NCI-H2029 (cell line): ENCODE results near the gene OGFOD3.
A peak's percentile ranks its signal among the peaks of the same experiment; 100 is the strongest.
"Not testable (repeated sequence)": the region's sequence is repeated elsewhere in the genome, so short reads cannot be mapped to it uniquely, and the experiment has no call there.

Experiments used
- DNase-seq: peaks from one replicate; lab custom pipeline; 2025; lab: John Stamatoyannopoulos, UW

The OGFOD3 gene

DNA sequence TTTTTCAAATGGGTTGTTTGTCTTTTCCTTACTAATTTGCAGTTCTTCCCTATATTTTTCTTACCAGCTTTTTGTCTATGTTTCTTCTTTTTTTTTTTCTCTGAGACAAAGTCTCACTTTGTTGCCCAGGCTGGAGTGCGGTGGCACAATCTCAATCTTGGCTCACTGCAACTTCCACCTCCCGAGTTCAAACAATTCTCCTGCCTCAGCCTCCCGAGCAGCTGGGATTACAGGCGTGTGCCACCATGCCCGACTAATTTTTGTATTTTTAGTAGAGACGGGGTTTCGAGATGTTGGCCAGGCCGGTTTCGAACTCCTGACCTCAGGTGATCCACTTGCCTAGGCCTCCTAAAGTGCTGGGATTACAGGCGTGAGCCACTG lies 45.3 kb downstream of the OGFOD3 start:
- DNase-seq, result not testable (repeated sequence)

GRCh38 chr17:82372249-82373071 lies 45.9 kb downstream of the OGFOD3 start:
- no peak for DNase-seq

DNA sequence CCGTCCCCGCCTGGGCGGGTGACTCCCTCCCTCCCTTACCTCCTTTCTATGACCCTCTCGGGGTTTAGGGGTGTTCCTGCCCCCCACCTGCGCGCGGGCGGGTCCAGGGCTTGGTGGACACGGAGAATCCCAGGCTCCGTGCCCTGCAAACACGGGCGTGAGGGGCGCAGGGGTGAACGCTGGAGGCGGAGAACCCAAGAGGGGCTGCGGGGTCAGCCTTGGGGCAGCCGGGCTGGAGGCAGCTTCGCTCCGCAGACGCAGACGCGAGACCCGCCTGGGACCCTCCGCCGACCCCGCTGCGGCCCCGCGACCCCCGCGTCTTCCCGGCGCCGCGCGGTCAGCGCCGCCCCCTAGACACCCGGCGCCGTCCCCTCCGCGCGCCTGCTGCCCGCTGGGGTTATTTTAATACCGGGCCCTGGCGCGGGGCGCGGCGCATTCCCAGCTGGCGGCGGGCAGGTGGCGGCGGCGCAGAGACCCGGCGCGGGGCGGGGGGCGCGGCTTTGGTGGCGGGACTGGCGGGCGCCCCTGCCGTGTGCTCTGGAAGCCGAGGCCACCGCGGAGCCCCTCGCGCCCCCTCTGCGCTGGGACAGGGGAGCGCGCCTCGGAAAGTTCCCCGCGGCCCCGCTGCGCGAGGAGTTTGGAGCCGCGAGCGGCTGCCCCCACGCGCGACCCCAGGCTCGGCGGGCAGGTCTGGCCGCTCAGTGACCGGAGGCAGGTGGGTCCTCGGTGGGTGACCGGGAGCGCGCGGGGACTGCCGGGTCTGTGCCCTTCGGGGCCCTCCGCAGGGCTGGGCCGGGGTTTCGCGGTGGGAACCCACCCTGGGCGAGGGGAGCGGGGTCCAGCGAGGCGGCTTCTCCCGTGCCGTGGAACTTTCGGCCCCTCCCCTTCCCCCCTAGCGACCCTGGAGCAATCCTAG lies 46.8 kb downstream of the OGFOD3 start, which contains the start of gene UTS2R:
Gene UTS2R (plus strand): TSS at position 433 of the 916 bp plus-strand sequence. CDS start 2,560 bp downstream, outside the sequence.
- DNase-seq, result no peak

GRCh38 chr17:82370471-82371332 lies 47.7 kb downstream of the OGFOD3 start:
- DNase-seq, result no peak

DNA sequence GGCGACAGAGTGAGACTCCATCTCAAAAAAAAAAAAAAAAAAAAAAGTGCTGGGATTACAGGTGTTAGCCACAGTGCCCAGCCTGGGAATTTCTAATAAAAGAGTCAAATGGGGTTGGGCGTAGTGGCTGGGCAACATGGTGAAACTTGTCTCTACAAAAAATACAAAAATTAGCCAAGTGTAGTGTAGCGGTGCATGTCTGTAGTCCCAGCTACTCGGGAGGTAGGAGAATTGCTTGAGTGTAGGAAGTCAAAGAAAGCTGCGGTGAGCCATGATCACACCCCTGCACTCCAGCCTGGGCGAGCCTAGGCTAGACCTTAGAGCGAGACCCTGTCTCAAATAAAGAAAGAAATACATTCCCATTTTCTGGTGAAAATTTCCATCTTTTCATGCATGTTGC lies 49.2 kb downstream of the OGFOD3 start:
- DNase-seq, result no peak

DNA sequence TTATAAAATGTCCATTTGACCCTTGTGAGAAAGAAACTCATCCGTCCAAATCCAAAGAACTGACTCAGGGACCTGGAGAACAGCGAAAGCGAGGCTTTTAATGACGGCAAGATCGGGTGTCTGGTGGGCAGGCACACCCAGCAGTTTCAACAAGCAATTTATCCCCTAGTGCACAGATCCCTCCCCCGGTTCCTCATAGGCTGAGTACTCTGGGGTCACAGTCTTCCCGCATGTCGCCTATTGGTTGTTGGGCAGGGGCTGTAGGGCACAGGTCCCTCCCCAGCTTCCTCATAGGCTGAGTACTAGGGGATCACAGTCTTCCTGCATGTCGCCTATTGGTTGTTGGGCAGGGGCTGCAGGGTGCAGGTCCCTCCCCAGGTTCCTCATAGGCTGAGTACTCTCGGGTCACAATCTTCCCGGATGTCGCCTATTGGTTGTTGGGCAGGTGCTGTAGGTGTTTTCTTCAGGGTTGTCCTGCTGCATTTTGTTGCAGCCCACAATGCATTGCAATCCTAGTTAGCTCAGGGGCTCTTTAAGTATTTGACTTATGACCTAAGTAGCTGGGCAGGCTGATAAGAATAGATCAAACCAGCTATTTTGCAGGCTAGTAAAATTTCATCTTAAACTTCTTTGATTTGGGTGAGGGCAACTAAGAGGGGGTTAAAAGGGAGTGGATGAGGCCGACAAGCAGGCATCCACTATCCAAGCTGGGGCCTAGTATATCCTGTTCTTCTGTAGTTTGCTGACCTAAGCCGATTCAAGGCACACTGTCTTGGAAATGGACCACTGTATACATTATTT lies 50.5 kb downstream of the OGFOD3 start:
- DNase-seq, result peak; percentile 17

DNA sequence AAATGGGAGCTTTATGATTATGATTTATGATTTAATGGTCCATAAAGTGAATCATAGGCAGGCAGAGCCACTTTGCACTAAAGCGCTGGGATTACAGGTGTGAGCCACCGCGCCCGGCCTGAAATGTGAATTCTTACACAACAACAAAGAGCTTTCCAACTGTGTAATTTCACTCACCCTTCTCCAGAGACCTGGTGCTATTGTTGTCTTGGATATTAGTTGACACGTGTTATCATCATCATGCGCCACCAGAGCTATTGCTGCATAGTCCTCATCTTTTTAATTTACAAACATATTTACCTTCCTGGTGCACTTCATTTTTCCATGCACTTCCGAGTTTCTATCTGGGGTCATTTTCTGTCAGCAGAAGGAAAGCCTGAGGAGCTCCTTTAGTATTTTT lies 51.6 kb downstream of the OGFOD3 start:
- no peak for DNase-seq

DNA sequence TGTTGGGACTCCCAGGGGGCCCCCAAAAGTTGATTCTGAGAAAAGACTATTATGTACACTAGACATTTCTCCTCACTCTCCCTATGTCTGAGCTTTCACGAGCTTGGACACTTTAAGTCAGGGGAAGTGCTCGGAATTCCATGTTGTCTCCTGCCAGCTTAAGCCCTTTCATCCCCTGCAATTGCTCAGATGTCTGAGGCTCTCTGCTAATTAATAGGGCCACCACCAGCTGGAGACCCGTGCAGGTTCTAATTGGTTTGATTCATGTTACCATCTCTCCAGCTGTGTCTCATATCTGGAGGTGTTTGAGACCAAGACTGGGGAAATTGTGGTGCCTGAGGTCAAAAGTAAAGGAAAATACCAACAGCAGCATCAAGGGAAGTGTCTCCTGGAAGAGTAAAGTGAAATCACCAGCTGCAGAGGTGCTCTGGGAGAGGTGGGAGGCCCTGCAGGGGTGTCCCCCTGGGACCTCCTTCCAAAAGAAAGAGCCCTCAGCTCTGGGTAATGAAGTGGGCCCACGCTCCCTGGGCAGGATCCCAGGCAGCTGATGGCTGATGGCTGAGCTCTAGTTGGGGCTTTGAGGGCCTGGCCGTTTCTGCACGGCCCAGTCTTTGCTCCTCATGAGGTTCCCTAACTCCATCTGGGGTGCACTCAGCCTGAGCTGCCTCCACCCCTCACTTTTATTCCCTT lies 52.6 kb downstream of the OGFOD3 start:
- DNase-seq, result no peak

DNA sequence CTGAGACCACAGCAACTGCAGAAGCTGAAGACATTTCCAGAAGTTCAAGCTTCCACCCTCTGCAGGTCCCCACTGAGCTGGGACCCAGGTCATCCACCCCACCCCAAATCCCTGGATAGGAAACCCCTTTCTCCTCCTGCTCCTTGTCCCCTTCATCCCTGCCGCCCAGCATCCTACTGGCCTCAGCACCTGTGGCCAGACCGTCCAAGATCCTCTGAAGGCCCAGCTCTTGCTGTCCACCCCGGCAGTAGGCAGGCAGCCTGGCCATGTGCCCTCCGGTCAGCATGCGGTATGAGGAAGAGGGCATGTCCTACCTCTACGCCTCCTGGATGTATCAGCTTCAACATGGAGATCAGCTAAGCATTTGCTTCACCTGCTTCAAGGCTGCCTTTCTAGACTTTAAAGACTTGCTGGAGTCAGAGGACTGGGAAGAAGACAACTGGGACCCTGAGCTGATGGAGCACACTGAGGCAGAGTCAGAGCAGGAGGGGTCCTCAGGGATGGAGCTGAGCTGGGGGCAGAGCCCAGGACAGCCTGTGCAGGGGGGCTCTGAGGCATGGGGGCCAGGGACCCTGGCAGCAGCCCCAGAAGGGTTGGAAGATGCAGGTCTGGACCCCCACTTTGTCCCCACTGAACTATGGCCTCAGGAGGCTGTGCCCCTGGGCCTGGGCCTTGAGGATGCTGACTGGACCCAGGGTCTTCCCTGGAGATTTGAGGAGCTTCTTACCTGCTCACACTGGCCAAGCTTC lies 56.3 kb downstream of the OGFOD3 start:
- DNase-seq, result no peak

- DNase-seq, result not testable (repeated sequence)
Observed at GRCh38 chr17:82359451-82360074, 58.8 kb downstream of the OGFOD3 start.

GRCh38 chr17:82358465-82359350 lies 59.7 kb downstream of the OGFOD3 start, which contains the start of gene TEX19:
TEX19 (plus strand) TSS chr17:82359247; CDS start chr17:82362151, 2,904 bp downstream.
- no peak for DNase-seq

GRCh38 chr17:82357394-82357793 lies 61.0 kb downstream of the OGFOD3 start:
- no peak for DNase-seq

GRCh38 chr17:82356845-82357355 lies 61.5 kb downstream of the OGFOD3 start:
- DNase-seq, result no peak

DNA sequence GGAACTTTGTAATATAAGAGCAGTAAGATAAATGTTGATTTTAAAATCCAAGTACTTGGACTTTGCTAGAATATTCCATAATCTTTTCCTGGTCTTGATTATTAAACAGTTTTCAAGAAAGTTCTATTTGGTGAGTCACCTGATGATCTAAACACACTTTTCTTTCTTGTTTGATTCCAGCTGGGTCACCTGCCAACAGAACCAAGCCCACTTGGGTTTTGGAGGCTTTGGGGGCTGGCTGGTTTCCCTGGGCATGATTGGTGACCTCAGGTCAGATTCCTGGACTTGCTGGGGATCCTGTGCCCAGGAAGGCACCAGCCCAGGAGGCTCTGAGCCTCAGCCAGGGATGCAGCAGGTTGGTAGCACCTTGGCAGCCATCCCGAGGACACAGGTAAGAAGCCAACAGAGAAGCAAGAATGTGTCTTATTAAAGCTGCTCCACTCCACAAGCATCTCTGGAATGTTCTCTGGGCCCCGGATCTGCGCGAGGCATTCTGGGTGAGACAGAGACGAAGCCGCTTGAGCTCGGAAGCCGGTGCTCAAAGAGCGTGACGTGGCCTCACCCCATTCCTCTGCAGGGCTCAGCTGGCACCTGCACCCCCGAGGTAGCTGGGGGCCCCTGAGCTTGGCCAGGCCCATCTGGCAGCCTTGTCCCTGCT lies 62.5 kb downstream of the OGFOD3 start:
- DNase-seq, result no peak

DNA sequence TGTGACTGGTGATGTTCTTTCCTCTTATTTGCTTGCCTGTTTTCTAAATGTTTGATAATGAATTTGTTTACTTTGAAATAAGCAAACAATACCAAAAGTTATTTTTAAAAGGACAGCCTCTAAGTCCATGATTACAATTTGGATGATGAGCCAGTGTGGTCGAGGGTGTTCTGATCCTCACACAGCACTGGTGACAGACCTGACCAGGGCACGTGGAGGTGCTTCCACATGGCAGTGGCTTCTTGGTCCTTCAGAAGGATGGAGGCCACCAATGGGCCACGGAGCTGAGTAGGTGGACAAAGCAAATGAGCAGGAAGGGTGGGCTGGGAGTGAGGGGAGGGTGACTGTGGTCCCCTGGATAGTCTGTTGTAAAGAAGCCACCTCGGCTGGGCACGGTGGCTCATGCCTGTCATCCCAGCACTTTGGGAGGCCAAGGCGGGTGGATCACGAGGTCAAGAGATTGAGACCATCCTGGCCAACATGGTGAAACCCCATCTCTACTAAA lies 63.5 kb downstream of the OGFOD3 start:
- no peak for DNase-seq

GRCh38 chr17:82353484-82353883 lies 64.9 kb downstream of the OGFOD3 start:
- no peak for DNase-seq
